Measurements from ENCODE around the gene SP140. TPM values are rescaled to one million over a fixed set of nuclear protein-coding genes. Genes with fewer than 3 reads are reported as not detected.
"Not testable (repeated sequence)": the region's sequence is repeated elsewhere in the genome, so short reads cannot be mapped to it uniquely, and the experiment has no call there.

SP140 gene
- total and polyA plus RNA-seq, 2 of the 8 experiments (the other 6 are each of a cell fraction or from before 2014, with no cell fraction given): 0.23 to 1.3 TPM

DNA sequence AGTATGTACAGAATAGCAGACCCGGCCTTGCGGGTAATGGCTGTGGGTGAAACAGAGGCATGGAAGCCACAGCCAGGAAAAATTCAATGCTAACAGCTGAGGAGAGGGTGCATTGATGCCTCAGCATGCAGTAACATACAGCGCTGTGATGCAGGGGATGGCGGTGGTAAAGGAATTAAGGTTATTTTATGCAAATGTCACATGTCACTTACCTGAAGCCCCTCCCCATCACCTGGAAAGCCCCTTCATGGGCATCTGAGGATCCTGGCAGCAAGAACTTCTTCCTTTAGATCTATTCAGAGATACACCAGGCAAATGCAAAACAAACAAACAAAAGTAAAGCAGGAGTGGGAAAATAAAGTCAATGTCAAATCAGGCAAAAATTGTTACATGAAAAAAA lies 4.0 kb upstream of the SP140 start (continued):
- TF ChIP-seq MAFK (IDR thresholded peaks at IDR 0.05; ENCODE audit: low read depth, low read length) (no peak), SRF (IDR thresholded peaks at IDR 0.05; ENCODE audit: low read depth, low read length) (no peak), CEBPB (IDR thresholded peaks at IDR 0.05; ENCODE audit: low read depth, low read length) (no peak), SUZ12 (IDR thresholded peaks at IDR 0.05; ENCODE audit: low read length) (no peak)

DNA sequence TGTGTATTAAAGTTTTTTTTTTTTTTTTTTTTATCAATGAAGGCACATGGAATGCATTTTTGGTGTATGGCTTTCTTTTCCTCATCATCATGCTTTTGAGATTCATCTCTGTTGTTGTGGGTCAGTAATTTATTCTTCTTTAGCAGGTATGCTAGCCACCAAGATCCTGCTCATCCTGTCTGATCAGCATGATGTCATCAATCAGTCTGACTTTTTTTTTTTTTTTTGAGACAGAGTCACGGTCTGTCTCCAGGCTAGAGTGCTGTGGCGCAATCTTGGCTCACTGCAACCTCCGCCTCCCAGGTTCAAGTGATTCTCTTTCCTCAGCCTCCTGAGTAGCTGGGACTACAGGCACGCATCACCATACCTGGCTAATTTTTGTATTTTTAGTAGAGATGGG lies 2.7 kb upstream of the SP140 start:
- H3K4me2 ChIP-seq (ENCODE audit: insufficient read depth in 1 of 2, low read depth in 2 of 2, low read length in 2 of 2); H3K79me1 ChIP-seq (ENCODE audit: low read depth, low read length); CTCF ChIA-PET (ENCODE audit: partially characterized antibody); H2BK5ac ChIP-seq (ENCODE audit: low read depth, low read length); H3K18ac ChIP-seq (ENCODE audit: extremely low read depth, low read length); H4K91ac ChIP-seq (replicated peaks; ENCODE audit: insufficient read length, low read length); H2BK15ac ChIP-seq (ENCODE audit: low read length); H3K36me3 ChIP-seq (ENCODE audit: control insufficient read depth in 2 of 4, insufficient read depth in 4 of 4, low read length in 3 of 4); H3K4ac ChIP-seq (replicated peaks; ENCODE audit: insufficient read length, low read depth, low read length); POLR2A ChIA-PET (ENCODE audit: partially characterized antibody); H3K56ac ChIP-seq (replicated peaks; ENCODE audit: insufficient read length, low read depth, low read length); H4K20me1 ChIP-seq (replicated peaks in 1 of 2; ENCODE audit: control insufficient read depth in 1 of 2, insufficient read depth in 2 of 2, low read length in 2 of 2); H3K79me2 ChIP-seq (ENCODE audit: control insufficient read depth in 1 of 2, insufficient read depth in 2 of 2, low read length in 2 of 2); H2BK12ac ChIP-seq (ENCODE audit: low read depth, low read length); H3K4me1 ChIP-seq (replicated peaks in 1 of 4; ENCODE audit: control insufficient read depth in 3 of 4, insufficient read depth in 4 of 4, low read length in 3 of 4); H2BK120ac ChIP-seq (replicated peaks; ENCODE audit: low read depth, low read length); H3K23me2 ChIP-seq (ENCODE audit: low read depth, low read length); H3K27me3 ChIP-seq (replicated peaks in 1 of 4; ENCODE audit: control insufficient read depth in 3 of 4, extremely low read depth in 1 of 4, insufficient read depth in 3 of 4, low read length in 3 of 4); H4K8ac ChIP-seq (ENCODE audit: extremely low read depth, insufficient read depth, low read length); H2AFZ ChIP-seq (ENCODE audit: low read length); H3K14ac ChIP-seq (ENCODE audit: insufficient read length); H3K9me3 ChIP-seq (ENCODE audit: insufficient read depth in 2 of 2, low read depth in 1 of 2, low read length in 1 of 2); H3K27ac ChIP-seq (ENCODE audit: low read depth, low read length); H3K4me3 ChIP-seq (ENCODE audit: extremely low read depth in 1 of 4, insufficient read depth in 2 of 4, low read depth in 3 of 4, low read length in 4 of 4); H2BK20ac ChIP-seq (ENCODE audit: low read length); H3K23ac ChIP-seq (ENCODE audit: insufficient read length); FAIRE-seq; H2AK5ac ChIP-seq (ENCODE audit: low read depth, low read length); H4K5ac ChIP-seq (ENCODE audit: insufficient read length, low read depth, low read length); DNase-seq (ENCODE audit: low read depth in 1 of 2, low spot score in 2 of 2); H3K9ac ChIP-seq (replicated peaks in 1 of 4; ENCODE audit: extremely low read depth in 1 of 4, low read depth in 3 of 4, low read length in 3 of 4): not testable (repeated sequence)
- WGBS, 2 experiments (ENCODE audit: extremely low coverage in 1 of 2, insufficient coverage in 1 of 2, insufficient read length in 1 of 2, insufficient replicate concordance in 2 of 2, low coverage in 1 of 2, low lambda C conversion rate in 2 of 2, missing lambda C conversion rate in 1 of 2): 88% methylated on average over 4 of the region's 4 CpGs; no CpG with 5 or more reads in 1 of the 2 experiments
